Neural cell (in vitro differentiated cells): ENCODE measurements around the gene NIM1K. TPM values are rescaled to one million over a fixed set of nuclear protein-coding genes. Genes with fewer than 3 reads are reported as not detected.

Source experiments
- H2AFZ ChIP-seq: fragments of 200-600, 300-800 bp; sonication (generic), shearing (Covaris generic); 2 replicates; pipeline ENCODE4 v1.6.0; 2014; ENCODE audit warnings: low read depth, mild to moderate bottlenecking, antibody characterized with exemption, low read length, moderate library complexity
- H3F3A ChIP-seq: fragments of 200-600 bp; shearing (Covaris generic); 2 replicates; pipeline ENCODE4 v1.6.1; 2016; ENCODE audit warnings: mild to moderate bottlenecking, moderate library complexity, mixed read lengths, antibody characterized with exemption, low read length; ENCODE audit not compliant: insufficient read depth, poor library complexity, severe bottlenecking
- H3K27ac ChIP-seq: fragments of 200-600, 300-800 bp; sonication (generic), shearing (Covaris generic); 2 replicates; pipeline ENCODE4 v1.5.1; 2014; ENCODE audit warnings: mild to moderate bottlenecking, low read length, moderate library complexity
- H3K27me3 ChIP-seq: fragments of 300-800, 200-600 bp; sonication (generic), shearing (Covaris generic); 2 replicates; pipeline ENCODE4 v1.6.0; 2014; ENCODE audit warnings: mild to moderate bottlenecking, low read depth, low read length, moderate library complexity; ENCODE audit not compliant: insufficient read depth
- H3K36me3 ChIP-seq: fragments of 300-800, 200-600 bp; sonication (generic), shearing (Covaris generic); 2 replicates; pipeline ENCODE4 v1.5.1; 2014; ENCODE audit warnings: mild to moderate bottlenecking, antibody characterized with exemption, low read length, moderate library complexity; ENCODE audit not compliant: insufficient read depth
- H3K4me2 ChIP-seq: fragments of 300-800, 200-600 bp; sonication (generic), shearing (Covaris generic); 2 replicates; pipeline ENCODE4 v1.6.0; 2014; ENCODE audit warnings: mild to moderate bottlenecking, low read length
- H3K4me3 ChIP-seq: fragments of 300-800, 200-600 bp; sonication (generic), shearing (Covaris generic); 2 replicates; pipeline ENCODE4 v1.5.1; 2014; ENCODE audit warnings: mild to moderate bottlenecking, low read length, moderate library complexity
- H3K79me2 ChIP-seq: fragments of 200-600 bp; shearing (Covaris generic); replicated peaks from 2 replicates; pipeline ENCODE4 v1.6.0; 2014; ENCODE audit warnings: mild to moderate bottlenecking, low read length, moderate library complexity; ENCODE audit not compliant: insufficient read depth
- H3K9ac ChIP-seq: fragments of 300-800, 200-600 bp; sonication (generic), shearing (Covaris generic); 2 replicates; pipeline ENCODE4 v1.6.1; 2016; ENCODE audit warnings: mild to moderate bottlenecking, low read length, mixed read lengths
- H3K9me2 ChIP-seq: fragments of 200-600 bp; shearing (Covaris generic); 2 replicates; pipeline ENCODE4 v1.6.1; 2016; ENCODE audit warnings: mild to moderate bottlenecking, low read length, mixed read lengths; ENCODE audit not compliant: insufficient read depth
- H3K9me3 ChIP-seq: fragments of 200-600, 300-800 bp; sonication (generic), shearing (Covaris generic); 2 replicates; pipeline ENCODE4 v1.6.1; 2016; ENCODE audit warnings: mild to moderate bottlenecking, mixed run types, low read length, moderate library complexity, mixed read lengths
- H4K20me1 ChIP-seq: fragments of 200-600 bp; shearing (Covaris generic); 2 replicates; pipeline ENCODE4 v1.6.1; 2016; ENCODE audit warnings: mild to moderate bottlenecking, mixed run types; ENCODE audit not compliant: insufficient read depth
- CTCF ChIP-seq: fragments of 450-650 bp; IDR thresholded peaks from 2 replicates; pipeline ENCODE4 v1.5.1; 2014; ENCODE audit warnings: antibody characterized with exemption, mild to moderate bottlenecking, moderate library complexity; ENCODE audit not compliant: poor library complexity, severe bottlenecking
- EP300 ChIP-seq: fragments of 450-650 bp; conservative IDR thresholded peaks from 2 replicates; pipeline ENCODE4 v1.6.1; 2014; ENCODE audit warnings: antibody characterized with exemption, mild to moderate bottlenecking, moderate library complexity; ENCODE audit not compliant: poor library complexity, severe bottlenecking
- EZH2 ChIP-seq: fragments of 200-600, 300-800 bp; shearing (Covaris generic), sonication (generic); IDR thresholded peaks from 2 replicates; pipeline ENCODE4 v1.6.1; 2014; ENCODE audit warnings: antibody characterized with exemption, low read length, borderline replicate concordance, mild to moderate bottlenecking; ENCODE audit not compliant: insufficient read depth, poor library complexity, severe bottlenecking
- MXI1 ChIP-seq: fragments of 450-650 bp; conservative IDR thresholded peaks from 2 replicates; pipeline ENCODE4 v1.6.1; 2014; ENCODE audit warnings: antibody characterized with exemption, mild to moderate bottlenecking; ENCODE audit not compliant: poor library complexity, severe bottlenecking
- POLR2AphosphoS5 ChIP-seq: IDR thresholded peaks from 2 replicates; pipeline ENCODE4 v1.6.1; 2012
- RAD21 ChIP-seq: fragments of 450-650 bp; conservative IDR thresholded peaks from 2 replicates; pipeline ENCODE4 v1.6.1; 2014; ENCODE audit warnings: antibody characterized with exemption, mild to moderate bottlenecking, moderate library complexity
- REST ChIP-seq: IDR thresholded peaks from 2 replicates; pipeline ENCODE4 v1.6.1; 2012; ENCODE audit warnings: borderline replicate concordance
- SMC3 ChIP-seq: fragments of 450-650 bp; conservative IDR thresholded peaks from 2 replicates; pipeline ENCODE4 v1.6.1; 2014; ENCODE audit warnings: antibody characterized with exemption, mild to moderate bottlenecking, moderate library complexity; ENCODE audit not compliant: poor library complexity
- TAF1 ChIP-seq: IDR thresholded peaks from 2 replicates; pipeline ENCODE4 v1.6.1; 2012; ENCODE audit warnings: low read depth
- polyA plus RNA-seq: library from polyadenylated mRNA; depleted of rRNA; stranded (reverse); fragments of >200 nt; gene quantifications from 2 replicates; pipeline ENCODE4 v1.2.3, GENCODE V29; 2014

The NIM1K gene
- polyA plus RNA-seq, 1 donor from 2014 or later = 4.4 TPM

- Histone ChIP-seq H3F3A (no peaks in the 10 kb centered on the region), H3K36me3 (no peaks in the 10 kb centered on the region), H3K4me2 (no peak overlapping the region), H3K27me3 (no peaks in the 10 kb centered on the region), H3K4me3 (no peak overlapping the region), H3K9me3 (no peaks in the 10 kb centered on the region), H3K9me2 (no peaks in the 10 kb centered on the region), H3K79me2 (peaks cover 9% of the 10 kb centered on the region), H2AFZ (no peak overlapping the region), H3K9ac (no peak overlapping the region), H4K20me1 (no peaks in the 10 kb centered on the region), H3K27ac (no peak overlapping the region)
- TF ChIP-seq EP300 = no peak
- TF ChIP-seq SMC3 = no peak
- TF ChIP-seq TAF1 = no peak
- no peak for TF ChIP-seq CTCF
- no peak for TF ChIP-seq POLR2AphosphoS5
- no peak for TF ChIP-seq RAD21
- TF ChIP-seq MXI1 = no peak
- no peak for TF ChIP-seq EZH2
These were observed 36.5 kb upstream of the NIM1K start for GRCh38 chr5:43155394-43156096.

DNA sequence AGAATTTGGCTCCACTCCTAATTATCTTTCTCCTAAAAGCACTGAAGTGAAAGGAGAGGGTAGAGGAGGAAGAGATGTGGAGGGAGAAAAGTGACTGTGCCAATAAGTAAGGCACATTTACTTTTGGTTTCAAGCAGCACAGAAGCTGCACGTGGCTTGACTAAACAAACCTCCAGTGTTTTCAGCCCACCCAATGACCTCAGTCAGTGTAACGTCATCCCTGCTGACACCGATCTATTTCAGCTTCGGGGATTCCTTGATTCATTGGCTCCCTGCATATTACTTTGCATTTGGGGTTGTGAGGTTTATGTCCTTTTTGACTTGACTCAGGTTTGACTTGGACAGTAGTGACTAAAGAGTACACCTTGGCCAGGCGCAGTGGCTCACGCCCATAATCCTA, 35.6 kb upstream of the NIM1K start:
- TF ChIP-seq RAD21 (no peak), POLR2AphosphoS5 (no peak), EP300 (no peak), TAF1 (no peak), SMC3 (no peak), CTCF (no peak), MXI1 (no peak), EZH2 (no peak), REST (no peak)
- Histone ChIP-seq H4K20me1 (no peaks in the 10 kb centered on the region), H3K79me2 (peaks cover 8% of the 10 kb centered on the region), H3K9me2 (no peaks in the 10 kb centered on the region), H3F3A (no peaks in the 10 kb centered on the region), H3K9me3 (no peaks in the 10 kb centered on the region), H3K36me3 (peaks cover 2% of the 10 kb centered on the region), H3K4me2 (no peak overlapping the region), H3K9ac (no peak overlapping the region), H3K4me3 (no peak overlapping the region), H3K27me3 (no peaks in the 10 kb centered on the region), H3K27ac (no peak overlapping the region), H2AFZ (no peak overlapping the region)
